Stimulated activated CD8-positive, alpha-beta memory T cell treated with anti-CD3 and anti-CD28 coated beads, Interleukin-15, amount 100 ng/mL, for 48 hours (primary cell): Measurements from ENCODE around the gene FGFR4.
A peak's percentile ranks its signal among the peaks of the same experiment; 100 is the strongest.
"Not testable (repeated sequence)": the region's sequence is repeated elsewhere in the genome, so short reads cannot be mapped to it uniquely, and the experiment has no call there.

Source experiments
- DNase-seq, 2 donors: peaks; one replicate each; pipeline ENCODE4 v3.0.0-alpha.2; 2020; ENCODE audit warnings: low read depth in 2 of 2

Gene FGFR4

DNA sequence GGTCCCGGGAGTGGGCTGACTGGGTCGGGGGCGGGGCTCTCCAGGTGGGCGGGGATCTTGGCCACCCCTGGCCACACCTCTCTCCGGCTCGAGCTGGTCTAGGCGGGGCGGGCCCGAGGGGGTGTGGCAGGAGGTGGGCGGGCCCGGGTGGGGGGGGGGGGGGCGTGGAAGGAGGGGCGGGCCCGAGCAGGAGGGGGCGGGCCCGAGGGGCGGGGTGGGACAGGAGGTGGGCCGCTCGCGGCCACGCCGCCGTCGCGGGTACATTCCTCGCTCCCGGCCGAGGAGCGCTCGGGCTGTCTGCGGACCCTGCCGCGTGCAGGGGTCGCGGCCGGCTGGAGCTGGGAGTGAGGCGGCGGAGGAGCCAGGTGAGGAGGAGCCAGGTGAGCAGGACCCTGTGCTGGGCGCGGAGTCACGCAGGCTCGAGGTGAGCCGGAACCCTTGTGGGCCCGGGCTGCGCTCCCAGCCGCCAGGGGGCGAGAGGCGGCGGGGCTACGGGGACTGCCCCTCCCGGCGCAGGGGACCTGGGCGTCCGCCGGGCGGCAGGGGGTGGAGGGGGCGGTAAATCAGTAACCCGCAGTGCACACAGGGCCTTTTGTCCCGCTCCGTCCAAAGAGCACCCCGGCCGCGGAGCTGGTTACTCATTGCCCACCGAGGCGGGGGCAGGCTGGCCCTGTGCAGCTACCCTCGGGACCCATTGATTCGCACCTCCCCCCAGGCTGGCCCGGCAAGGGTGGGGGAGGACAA, at the start of gene FGFR4:
FGFR4 (plus strand) TSS at position 262 of the 744 bp plus-strand sequence. CDS start 2,688 bp downstream, outside the sequence.
- DNase-seq, result peak; percentile 36 to 47

DNA sequence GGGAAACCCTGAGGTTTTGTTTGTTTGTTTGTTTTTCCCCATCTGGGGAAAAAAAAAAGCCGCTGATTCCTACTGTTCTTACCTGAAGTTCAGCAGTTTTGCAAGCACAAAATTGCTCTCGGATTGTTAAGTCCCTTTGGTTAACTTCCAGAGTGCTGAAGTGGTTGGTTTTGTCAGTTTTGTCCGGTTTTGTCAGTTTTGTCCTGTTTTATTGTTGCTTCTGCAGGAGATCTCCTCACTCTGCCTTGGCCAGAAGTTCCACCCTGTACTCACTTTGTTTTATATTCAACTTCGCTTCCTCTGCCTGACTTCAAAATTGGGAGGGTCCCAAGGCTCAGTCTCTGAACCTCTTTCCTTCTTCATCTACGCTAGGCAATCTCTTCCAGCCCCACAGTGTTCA, 49.8 kb upstream of the FGFR4 start:
- no peak for DNase-seq

DNA sequence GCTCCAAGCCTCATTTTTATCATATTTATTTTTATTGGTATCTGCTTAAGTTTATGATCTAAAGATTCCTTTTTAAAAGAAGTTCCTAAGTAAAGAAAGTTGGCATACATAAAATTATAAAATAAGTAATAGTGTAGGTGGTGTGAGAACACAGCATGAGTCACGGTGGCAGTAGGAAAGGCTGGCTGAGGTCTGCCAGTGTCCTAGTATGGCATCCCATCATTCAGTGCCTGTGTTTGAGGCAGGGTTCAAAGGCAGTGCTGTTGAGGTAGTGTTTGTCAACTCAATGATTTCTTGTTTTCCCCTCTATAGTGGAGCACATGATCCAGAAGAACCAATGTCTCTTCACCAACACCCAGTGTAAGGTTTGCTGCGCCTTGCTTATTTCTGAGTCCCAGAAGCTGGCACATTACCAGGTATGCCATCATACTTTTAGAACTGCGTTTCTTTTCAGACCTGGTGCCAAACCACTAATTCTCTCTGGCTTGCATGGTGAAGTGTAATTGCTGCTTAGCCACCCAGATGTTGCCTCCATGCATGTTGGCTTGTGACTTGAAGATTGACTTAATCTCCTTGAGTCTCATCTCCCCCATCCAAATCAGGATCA, 45.8 kb upstream of the FGFR4 start:
- DNase-seq, result no peak

DNA sequence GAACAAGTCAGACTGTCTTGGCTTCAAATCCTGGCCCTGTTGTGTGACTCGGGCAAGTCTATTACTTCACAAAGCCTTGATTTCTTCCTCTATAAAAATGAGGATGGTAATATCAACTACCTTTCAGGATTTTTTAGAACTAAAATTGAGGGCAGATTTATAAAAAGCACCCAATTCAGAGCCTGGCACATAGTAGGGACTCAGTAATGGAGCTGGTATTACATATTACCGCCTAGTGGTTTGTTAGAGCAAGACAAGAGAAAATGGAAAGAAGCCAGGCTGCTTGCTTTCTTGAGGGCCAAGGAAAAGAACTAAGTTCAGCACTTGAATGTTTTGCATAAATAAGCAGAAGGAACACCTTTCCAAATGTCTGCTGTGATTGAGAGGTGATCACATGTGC, 44.8 kb upstream of the FGFR4 start:
- no peak for DNase-seq

DNA sequence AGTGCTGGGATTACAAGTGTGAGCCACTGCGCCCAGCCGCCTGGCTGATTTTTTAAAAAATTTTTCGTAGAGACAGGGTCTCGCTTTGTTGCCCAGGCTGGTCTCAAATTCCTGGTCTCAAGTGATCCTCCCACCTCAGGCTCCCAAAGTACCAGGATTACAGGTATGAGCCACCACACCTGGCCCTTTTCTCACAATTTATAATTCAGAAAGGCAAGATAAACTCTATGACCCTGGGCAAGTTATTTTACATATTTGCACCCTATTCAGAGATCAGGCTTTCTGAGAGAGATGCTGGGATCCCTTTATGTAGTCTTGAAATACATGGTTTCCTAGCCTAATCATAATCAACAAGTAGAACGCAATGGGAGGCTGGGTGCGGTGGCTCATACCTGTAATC, 43.6 kb upstream of the FGFR4 start:
- DNase-seq, result no peak

DNA sequence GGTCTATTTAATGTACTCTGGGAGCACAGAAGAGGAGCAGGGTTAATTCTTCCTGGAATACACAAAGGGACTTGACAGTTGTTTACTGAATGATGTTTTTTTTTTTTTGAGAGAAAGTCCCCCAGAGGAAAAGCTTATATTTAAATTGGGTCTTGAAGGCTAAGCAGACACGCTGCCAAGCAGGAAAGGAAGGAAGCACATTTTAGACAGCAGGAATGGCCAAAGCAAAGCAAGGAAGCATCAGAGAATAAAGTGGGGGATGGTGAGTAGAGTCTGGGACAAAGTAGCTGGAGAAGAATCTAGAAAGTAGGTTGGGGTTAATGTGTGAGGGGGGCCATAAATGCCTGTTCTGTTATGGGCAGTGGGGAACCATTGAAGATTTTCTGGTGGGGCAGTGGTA, 42.8 kb upstream of the FGFR4 start:
- no peak for DNase-seq

DNA sequence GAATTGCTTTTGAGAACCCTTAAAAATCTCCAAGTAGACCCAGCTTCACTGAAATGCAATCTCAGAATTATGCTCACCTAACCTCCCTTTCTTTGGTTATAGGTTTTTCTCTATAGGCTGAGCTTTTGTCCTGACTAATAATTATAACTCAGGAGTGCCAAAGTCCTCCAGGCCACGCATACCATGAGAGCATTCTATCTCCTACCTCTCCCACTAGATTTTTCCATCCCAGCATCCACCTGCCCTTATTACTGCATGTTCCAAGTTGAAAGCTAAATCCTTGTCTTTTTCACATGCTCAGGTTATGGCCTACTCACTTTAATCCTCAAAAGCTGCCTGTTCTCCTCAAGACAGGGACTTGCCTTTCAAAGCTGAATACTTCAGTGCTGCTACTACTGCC, 42.1 kb upstream of the FGFR4 start:
- DNase-seq, result no peak

DNA sequence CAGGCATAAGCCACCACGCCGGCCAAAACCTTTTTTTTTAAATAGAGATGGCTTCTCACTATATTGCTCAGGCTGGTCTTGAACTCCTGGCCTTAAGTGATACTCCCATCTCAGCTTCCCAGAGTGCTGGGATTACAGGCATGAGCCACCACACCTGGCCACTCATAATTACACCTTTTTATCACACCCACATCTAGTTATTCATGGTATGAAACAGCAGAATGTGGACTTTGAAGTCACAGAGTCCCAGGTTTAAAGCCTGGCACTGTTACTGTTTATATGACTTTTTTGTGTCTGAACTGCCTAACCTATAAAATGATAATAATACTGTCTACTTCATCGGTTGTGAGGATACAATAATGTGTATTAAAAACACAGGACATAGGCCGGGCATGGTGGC, 41.1 kb upstream of the FGFR4 start:
- no peak for DNase-seq

DNA sequence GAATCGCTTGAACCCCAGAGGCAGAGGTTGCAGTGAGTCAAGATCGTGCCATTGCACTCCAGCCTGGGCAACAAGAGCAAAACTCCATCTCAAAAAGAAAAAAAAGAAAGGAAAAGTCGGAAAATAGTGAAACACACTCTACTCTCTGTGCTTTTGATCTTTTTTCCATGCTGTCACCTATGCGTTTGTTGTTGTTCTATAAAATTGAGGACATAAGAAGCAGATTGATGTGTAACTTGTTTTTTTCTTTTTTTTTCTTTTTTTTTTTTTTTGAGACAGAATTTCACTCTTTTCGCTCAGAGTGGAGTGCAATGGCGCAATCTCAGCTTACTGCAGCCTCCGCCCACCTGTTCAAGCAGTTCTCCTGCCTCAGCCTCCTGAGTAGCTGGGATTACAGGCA, 38.2 kb upstream of the FGFR4 start:
- DNase-seq, result not testable (repeated sequence)

DNA sequence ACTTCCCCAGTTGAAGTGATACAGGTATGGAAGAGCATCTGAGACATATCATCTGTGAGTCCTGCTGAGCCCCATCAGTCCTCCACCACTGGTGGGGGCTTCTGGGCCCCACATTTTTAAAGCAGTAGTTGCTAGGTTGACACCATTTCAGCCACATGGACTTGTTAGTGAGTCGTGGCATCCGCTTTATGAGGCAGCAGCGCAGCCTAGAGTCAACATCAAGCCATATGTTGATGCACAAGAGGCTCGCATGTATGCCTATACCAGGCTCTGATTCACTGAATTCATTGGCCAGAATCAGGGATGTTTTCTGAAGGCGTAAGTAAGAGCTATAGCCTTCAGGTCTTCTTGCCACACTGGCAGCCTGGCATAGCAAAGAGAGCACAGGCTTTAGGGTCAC, 37.4 kb upstream of the FGFR4 start:
- DNase-seq, result no peak

DNA sequence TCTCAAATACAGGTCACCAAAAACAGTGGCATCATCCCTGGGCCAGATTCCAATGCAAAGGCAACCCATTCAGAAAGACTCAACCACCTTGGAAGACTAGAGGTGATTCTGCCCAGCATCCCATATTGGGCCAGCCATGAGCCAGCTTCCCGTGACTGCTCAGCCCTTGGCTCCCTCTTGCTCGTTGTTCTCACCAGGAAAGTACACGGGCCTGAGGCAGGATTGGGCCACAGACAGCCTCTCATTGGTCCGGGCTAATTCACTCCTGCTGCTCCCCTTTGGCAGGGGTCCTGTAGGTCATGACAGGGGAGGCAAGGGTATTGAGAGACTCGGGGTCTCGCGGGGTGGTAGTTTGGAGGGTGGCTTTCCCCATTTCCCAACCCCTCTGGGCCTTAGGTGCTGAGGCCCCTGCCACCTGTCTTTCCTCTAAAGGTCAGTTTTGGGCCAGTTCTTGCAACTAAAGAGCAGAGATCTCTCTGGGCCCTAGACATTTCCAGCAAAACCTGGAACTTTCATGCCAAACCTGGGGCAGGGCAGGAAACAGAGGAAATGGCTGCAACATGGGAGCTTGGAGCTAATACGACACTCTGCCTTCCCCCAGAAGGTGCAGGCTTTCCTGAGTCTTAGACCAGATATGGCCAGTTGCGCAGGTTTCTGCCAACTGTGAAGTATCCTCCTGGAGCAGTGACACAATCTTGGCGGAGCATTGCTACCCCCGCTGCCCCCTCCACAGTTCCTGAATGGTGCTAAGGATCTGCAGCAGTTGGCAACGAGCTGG, 22.0 kb upstream of the FGFR4 start:
- no peak for DNase-seq

DNA sequence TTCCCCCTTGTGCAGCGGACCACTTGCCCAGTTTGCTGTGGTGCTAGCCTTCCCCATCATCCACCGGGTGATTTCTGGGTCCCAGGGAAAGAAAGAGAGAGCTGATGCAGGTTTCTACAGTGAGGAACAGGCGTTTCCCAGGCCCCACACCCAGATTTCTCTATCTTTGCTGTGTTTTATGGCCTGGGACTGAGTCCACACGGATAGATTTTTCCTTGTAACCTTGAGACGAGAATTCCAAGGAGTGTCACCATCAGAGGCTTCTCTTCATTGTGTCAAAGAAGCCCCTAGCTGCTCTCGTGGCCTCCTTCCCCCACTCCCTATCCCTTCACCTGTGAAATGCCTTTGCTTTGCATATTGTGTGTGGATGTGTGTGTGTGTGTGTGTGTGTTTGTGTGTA, 21.2 kb upstream of the FGFR4 start:
- DNase-seq, result no peak

DNA sequence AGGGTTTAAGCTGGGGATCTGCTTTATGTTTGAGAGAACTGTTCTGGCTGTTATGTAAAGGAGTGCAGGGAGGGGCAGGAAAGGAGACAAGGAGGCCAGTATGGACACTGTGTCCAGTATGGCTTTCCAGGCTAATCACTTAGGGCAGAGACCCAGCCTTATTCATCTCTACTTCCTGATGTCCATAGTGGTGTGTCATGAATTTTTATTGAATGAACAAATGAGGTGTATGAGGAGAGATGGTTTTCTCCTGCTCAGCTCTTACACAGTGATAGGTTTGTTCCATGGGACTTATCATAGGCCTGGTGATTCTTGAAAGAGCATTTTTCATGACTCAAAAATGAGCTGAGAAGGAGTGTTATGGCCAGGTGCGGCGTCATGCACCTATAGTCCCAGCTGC, 20.5 kb upstream of the FGFR4 start:
- DNase-seq, result no peak

DNA sequence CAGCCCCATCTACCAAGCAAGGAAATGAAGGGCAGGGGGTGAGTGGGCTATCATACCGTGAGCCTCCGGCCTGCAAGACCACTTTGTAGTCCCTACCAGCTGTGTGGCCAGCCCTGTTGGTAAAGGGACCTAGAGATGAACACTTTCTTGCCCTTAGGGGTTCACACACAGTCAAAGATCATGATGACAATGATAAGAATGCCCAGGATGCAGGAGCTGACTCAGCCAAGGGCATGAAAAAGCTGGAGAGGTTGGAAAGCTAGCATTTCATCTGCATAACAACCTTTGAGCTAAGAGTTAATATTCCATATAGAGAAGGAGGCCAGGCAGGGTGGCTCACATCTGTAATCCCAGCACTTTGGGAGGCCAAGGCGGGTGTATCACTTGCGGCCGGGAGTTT, 19.2 kb upstream of the FGFR4 start:
- no peak for DNase-seq

DNA sequence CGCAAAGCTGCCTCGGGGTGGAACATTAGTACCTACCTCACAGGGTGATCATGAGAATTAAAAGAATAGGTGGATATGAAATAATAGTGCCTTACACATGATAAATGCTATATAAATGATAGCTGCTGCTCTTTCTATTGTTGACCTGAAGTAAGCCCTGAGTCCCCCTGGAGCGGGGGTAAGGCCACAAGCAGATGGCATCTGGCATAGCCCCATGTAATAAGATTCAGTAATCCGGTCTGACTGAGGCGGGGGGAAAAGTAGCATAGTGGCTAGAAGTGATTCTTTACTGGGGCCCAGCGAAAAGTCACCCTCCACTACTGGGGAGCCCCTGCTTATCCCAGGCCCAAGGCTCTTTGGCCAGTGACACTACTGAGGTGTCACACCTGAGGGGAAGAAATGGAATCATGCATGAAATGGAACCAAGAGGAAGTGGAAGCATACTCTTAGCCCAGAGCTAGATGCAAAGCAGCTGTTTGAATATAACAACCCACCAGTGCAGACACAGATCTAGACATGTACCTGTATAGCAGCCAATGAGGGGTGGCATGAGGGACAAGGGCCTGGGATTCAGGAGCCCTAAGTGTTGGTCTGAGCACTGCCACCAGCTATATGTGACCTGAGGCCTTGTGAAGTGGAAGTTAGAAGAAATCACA, 16.1 kb upstream of the FGFR4 start:
- DNase-seq, result no peak

DNA sequence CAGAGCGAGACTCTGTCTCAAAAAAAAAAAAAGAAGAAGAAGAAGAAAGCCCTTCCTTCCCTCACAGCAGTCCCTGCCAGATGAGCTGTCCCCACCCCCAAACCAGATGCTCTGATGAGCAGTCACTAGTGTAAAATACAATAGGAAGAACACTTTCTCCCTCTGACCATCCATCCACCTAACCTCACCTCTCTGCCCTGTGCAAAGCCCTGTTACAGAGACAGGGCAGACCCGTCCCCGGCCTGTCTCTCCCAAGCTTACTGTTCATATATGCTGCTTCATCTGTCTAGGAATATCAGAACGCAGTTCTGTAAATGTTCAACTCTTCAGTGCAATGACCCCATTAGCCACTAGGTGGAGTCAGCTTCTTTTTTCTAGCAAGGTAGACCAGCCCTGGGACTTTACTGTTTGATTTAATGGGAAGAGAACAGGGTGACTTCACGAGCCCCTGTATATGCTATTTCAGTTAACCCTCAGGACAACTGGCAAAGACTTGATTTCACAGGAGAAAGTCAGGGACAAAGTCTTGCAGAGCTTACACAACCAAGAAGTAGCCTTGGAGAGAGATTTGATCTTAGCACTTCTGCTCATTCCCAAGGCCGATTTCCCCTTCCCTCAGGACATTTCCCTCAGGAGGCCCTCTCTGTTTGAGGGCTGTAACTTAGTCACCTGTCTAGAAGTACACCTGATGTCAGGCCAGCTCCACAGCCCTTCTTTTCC, 14.9 kb upstream of the FGFR4 start:
- DNase-seq, result peak; percentile 14 to 42

DNA sequence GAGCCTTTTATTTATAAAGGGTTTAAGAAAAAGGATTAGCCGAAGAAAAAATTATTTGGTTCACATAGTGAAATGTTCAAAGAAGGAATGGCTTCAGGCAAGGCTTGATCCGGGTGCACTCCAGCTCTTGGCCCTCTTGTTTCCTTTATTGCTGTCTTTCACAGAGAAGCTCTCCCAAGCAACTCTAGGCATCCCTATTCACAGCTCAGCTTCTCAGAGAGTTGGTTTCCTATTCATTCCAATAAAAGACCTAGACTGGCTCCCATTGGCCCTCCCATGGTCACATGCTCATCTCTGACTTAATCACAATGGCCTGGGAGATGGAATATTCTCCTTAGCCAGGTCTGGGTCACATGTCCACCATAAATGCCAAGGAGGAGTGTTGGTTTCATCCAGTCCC, 9.4 kb upstream of the FGFR4 start:
- no peak for DNase-seq

DNA sequence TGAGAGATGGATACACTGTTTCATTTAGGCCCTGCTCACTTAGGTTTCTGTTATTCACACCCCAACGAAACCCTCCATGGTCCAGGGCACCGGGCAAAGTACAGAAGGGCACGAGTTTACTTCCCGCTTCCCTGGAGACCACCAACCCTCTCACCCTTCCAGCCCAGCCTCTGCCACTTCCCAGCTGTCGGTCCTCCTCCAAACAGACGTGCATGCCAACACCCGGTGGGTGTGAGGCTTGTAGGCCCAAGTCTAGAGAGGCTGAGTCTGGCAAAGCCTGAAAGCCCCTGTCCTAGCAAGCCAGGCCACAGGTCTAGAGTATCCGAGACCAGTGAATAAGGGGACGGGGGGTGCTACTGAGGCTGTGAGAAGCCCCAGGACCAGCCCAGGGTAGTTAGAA, 7.1 kb upstream of the FGFR4 start:
- DNase-seq, result no peak

DNA sequence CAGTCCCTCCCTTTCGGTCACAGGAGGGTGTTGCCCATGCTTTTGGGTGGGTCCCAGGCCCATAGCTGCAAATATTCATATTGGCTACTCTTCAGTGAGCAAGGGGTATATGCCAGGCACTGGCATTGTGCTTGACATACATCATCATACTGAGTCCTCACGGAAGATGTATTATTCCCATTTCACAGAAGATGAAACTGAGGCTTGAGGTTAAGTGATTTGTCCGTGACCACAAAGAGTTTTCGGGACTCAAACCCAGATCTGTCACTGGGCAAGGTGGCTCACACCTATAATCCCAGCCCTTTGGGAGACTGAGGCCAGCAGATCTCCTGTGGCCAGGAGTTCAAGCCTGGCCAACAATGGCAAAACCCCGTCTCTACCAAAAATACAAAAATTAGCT, 6.5 kb upstream of the FGFR4 start:
- no peak for DNase-seq

DNA sequence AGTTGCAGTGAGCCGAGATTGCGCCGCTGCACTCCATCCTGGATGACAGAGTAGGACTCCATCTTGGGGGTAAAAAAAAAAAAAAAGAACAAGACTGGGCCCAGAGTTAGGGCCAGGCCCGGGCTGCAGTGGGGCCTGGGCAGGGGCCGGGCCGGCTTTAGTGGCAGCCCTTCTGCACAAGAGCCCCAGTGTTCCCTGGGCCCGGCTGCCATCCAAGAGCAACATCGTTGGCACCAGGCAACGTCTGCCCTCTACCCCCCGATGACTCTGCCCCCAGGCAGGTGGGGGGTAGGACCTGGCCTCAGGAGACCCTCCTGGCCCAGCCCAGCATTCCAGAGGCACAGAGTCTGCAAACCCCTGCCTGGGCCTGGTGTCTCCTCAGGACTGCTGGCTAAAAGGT, 4.9 kb upstream of the FGFR4 start:
- DNase-seq, result no peak

DNA sequence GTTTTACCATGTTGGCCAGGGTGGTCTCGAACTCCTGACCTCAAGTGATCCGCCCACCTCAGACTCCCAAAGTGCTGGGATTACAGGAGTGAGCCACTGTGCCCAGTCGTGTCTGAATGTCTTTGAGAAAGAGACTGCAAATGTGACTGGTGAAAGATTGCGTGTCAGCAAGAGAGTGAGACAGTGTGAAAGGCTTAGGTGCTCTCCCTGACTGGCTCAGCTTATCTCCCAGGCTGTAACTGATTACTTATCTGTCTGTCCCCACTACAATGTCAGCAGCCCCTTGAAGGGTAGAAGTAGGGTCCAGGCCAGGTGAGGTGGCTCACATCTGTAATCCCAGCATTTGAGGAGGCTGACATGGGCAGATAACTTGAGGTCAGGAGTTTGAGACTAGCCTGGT, 3.4 kb upstream of the FGFR4 start:
- no peak for DNase-seq

DNA sequence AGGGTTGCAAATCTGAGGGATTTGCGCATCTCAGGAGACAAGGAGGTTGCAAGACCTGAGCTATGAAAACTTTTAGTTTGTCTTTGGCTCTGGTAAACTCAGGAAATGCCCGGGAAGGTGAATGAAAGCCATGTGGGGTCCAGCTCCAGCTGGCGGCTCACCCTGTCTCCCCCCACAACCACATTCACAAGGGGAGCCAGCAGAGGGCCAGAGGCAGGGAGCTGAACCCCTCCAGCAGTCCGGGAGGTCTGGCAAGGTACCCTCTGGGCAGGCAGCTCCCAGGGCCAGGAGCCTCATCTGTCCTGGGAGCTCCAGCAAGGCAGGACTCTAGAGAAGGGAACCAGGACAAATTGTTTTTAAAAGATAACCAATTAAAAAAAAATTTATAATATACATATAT, 2.5 kb upstream of the FGFR4 start:
- DNase-seq, result no peak
